HepG2 (cell line): ENCODE data around the gene TTBK1. TPM values are rescaled to one million over a fixed set of nuclear protein-coding genes. Genes with fewer than 3 reads are reported as not detected.

Experiments
- EP300 ChIP-seq, 3 experiments: sonication (generic) in 1 of 3; formaldehyde crosslinking in 1 of 3; IDR thresholded peaks; 2 replicates each; pipeline versions ENCODE4 v1.5.1 to v1.6.1; 2011 to 2020; ENCODE audit warnings: low read depth in 2 of 3, low read length in 2 of 3, borderline replicate concordance in 1 of 3, improper control_type of control experiment in 1 of 3, mild to moderate bottlenecking in 1 of 3, missing genetic modification reagents in 1 of 3, moderate library complexity in 1 of 3
- FOXM1 ChIP-seq: sonication (generic); formaldehyde crosslinking; IDR thresholded peaks from 2 replicates; pipeline ENCODE4 v1.5.0; 2020; ENCODE audit warnings: missing genetic modification reagents
- HNF4G ChIP-seq, 2 experiments: sonication (generic) in 1 of 2; formaldehyde crosslinking in 1 of 2; IDR thresholded peaks; 2 replicates each; pipeline versions ENCODE4 v1.4.0 to v1.6.1; 2011 to 2020; ENCODE audit warnings: borderline replicate concordance in 2 of 2, low read depth in 2 of 2, mild to moderate bottlenecking in 2 of 2, low read length in 1 of 2, missing genetic modification reagents in 1 of 2, moderate library complexity in 1 of 2
- JUNB ChIP-seq: sonication (generic); formaldehyde crosslinking; IDR thresholded peaks from 2 replicates; pipeline ENCODE4 v1.8.0; 2022; ENCODE audit warnings: missing genetic modification reagents, mild to moderate bottlenecking, borderline replicate concordance
- KLF13 ChIP-seq: sonication (generic); formaldehyde crosslinking; IDR thresholded peaks from 2 replicates; pipeline ENCODE4 v1.4.0; 2020; ENCODE audit warnings: mild to moderate bottlenecking, missing genetic modification reagents
- KMT2B ChIP-seq: IDR thresholded peaks from 2 replicates; pipeline ENCODE4 v1.6.1; 2016; ENCODE audit warnings: missing genetic modification reagents, missing compliant biosample characterization
- MTF1 ChIP-seq: sonication (generic); formaldehyde crosslinking; IDR thresholded peaks from 2 replicates; pipeline ENCODE4 v1.5.0; 2020; ENCODE audit warnings: missing genetic modification reagents
- MXI1 ChIP-seq: IDR thresholded peaks from 3 replicates; pipeline ENCODE4 v1.6.1; 2012; ENCODE audit warnings: low read depth, low read length, inconsistent platforms, borderline replicate concordance
- NFKB2 ChIP-seq: sonication (generic); formaldehyde crosslinking; IDR thresholded peaks from 2 replicates; pipeline ENCODE4 v1.4.0; 2020; ENCODE audit warnings: missing genetic modification reagents, borderline replicate concordance
- NR2F1 ChIP-seq, 2 experiments: fragments of 450-650 bp in 1 of 2; formaldehyde crosslinking in 1 of 2; IDR thresholded peaks; 2 replicates each; pipeline versions ENCODE4 v1.5.0 to v1.6.1; 2016 to 2020; ENCODE audit warnings: mild to moderate bottlenecking in 1 of 2, missing compliant biosample characterization in 1 of 2, missing genetic modification reagents in 1 of 2, moderate library complexity in 1 of 2
- PHF21A ChIP-seq: sonication (generic); formaldehyde crosslinking; IDR thresholded peaks from 2 replicates; pipeline ENCODE4 v1.5.0; 2020; ENCODE audit warnings: mild to moderate bottlenecking, missing genetic modification reagents
- RBM39 ChIP-seq: fragments of 200-400 bp; formaldehyde crosslinking; IDR thresholded peaks from one replicate; pipeline ENCODE4 v1.6.1; 2018; ENCODE audit warnings: antibody characterized with exemption, mild to moderate bottlenecking, low read depth, low read length; ENCODE audit not compliant: poor library complexity, severe bottlenecking
- ZNF136 ChIP-seq: sonication (generic); formaldehyde crosslinking; IDR thresholded peaks from 2 replicates; pipeline ENCODE4 v1.8.1; 2022; ENCODE audit warnings: low read depth, mild to moderate bottlenecking, moderate library complexity, missing genetic modification reagents
- ZNF337 ChIP-seq: sonication (generic); formaldehyde crosslinking; IDR thresholded peaks from 2 replicates; pipeline ENCODE4 v1.5.1; 2020; ENCODE audit warnings: missing genetic modification reagents, low read depth, mild to moderate bottlenecking, borderline replicate concordance
- ZNF574 ChIP-seq: sonication (generic); formaldehyde crosslinking; IDR thresholded peaks from 2 replicates; pipeline ENCODE4 v1.4.0; 2020; ENCODE audit warnings: missing genetic modification reagents
- ZNF720 ChIP-seq: sonication (generic); formaldehyde crosslinking; IDR thresholded peaks from 2 replicates; pipeline ENCODE4 v1.4.0; 2020; ENCODE audit warnings: missing genetic modification reagents
- ZNF766 ChIP-seq: sonication (generic); formaldehyde crosslinking; IDR thresholded peaks from 2 replicates; pipeline ENCODE4 v1.5.0; 2020; ENCODE audit warnings: missing genetic modification reagents, borderline replicate concordance
- polyA plus RNA-seq, 8 experiments: library from polyadenylated mRNA; depleted of rRNA in 3 of 8; stranded (reverse) in 7 of 8; unstranded in 1 of 8; fragments of >200 nt; fragmentation: Illumina TruSeq in 4 of 8; extraction: Trizol in 4 of 8; gene quantifications; 2 replicates each; pipeline versions ENCODE4 v1.2.1 to v1.2.3, GENCODE V29; 2011 to 2016; ENCODE audit warnings: low read depth in 4 of 8, missing spikeins in 1 of 8, mixed read lengths in 1 of 8; ENCODE audit not compliant: insufficient read depth in 1 of 8
- total RNA-seq, 5 experiments: library from RNA; depleted of rRNA; stranded (reverse); fragments of >200 nt; fragmentation: Illumina TruSeq; extraction: Trizol; gene quantifications; 2 replicates each; pipeline ENCODE4 v1.2.3, GENCODE V29; 2016; ENCODE audit warnings: low read depth in 1 of 5
- TF ChIP-seq, protein P1 (sequence below): sonication (generic); formaldehyde crosslinking; IDR thresholded peaks from 2 replicates; pipeline ENCODE4 v1.4.0; 2020; ENCODE audit warnings: missing genetic modification reagents, mild to moderate bottlenecking, borderline replicate concordance
- TF ChIP-seq, protein P2 (sequence below): sonication (generic); formaldehyde crosslinking; IDR thresholded peaks from 2 replicates; pipeline ENCODE4 v1.8.0; 2022; ENCODE audit warnings: mild to moderate bottlenecking, missing genetic modification reagents, borderline replicate concordance

The TTBK1 gene
- total and polyA plus RNA-seq, 2 of the 13 experiments (the other 11 are each of a cell fraction or from before 2014, with no cell fraction given): 0.24 to 0.33 TPM

GRCh38 chr6:43297644-43298564, 54.6 kb downstream of the TTBK1 start, which contains the start of gene SLC22A7 (continued):
- TF ChIP-seq, protein P1, sequence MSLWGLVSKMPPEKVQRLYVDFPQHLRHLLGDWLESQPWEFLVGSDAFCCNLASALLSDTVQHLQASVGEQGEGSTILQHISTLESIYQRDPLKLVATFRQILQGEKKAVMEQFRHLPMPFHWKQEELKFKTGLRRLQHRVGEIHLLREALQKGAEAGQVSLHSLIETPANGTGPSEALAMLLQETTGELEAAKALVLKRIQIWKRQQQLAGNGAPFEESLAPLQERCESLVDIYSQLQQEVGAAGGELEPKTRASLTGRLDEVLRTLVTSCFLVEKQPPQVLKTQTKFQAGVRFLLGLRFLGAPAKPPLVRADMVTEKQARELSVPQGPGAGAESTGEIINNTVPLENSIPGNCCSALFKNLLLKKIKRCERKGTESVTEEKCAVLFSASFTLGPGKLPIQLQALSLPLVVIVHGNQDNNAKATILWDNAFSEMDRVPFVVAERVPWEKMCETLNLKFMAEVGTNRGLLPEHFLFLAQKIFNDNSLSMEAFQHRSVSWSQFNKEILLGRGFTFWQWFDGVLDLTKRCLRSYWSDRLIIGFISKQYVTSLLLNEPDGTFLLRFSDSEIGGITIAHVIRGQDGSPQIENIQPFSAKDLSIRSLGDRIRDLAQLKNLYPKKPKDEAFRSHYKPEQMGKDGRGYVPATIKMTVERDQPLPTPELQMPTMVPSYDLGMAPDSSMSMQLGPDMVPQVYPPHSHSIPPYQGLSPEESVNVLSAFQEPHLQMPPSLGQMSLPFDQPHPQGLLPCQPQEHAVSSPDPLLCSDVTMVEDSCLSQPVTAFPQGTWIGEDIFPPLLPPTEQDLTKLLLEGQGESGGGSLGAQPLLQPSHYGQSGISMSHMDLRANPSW (CRISPR knock-in tag): peak; percentile 79; the same call in 1 of the 2 replicates
- peak; percentile 88 for TF ChIP-seq HNF4G (IDR thresholded peaks at IDR 0.05; ENCODE audit: borderline replicate concordance, low read depth, low read length)
- TF ChIP-seq HNF4G (CRISPR knock-in tag; IDR thresholded peaks at IDR 0.05; ENCODE audit: borderline replicate concordance, low read depth): peak; percentile 76
- 0 out of 3 replicates have a peak, but pooled peaks have one; percentile 4 for TF ChIP-seq MXI1
- TF ChIP-seq FOXM1 (CRISPR knock-in tag): 0 out of 2 replicates have a peak, but pooled peaks have one; percentile 50
- 0 out of 2 replicates have a peak, but pooled peaks have one; percentile 41 for TF ChIP-seq KMT2B (CRISPR knock-in tag)
- 0 out of 2 replicates have a peak, but pooled peaks have one; percentile 68 for TF ChIP-seq NFKB2 (CRISPR knock-in tag)
- TF ChIP-seq JUNB (CRISPR knock-in tag): no peak
- peak in 1 of 2 experiments; percentile 51; a peak in 1 of 4 replicates for TF ChIP-seq EP300 (IDR thresholded peaks at IDR 0.05; ENCODE audit: low read depth in 2 of 2, low read length in 2 of 2)
- TF ChIP-seq EP300 (CRISPR knock-in tag; IDR thresholded peaks at IDR 0.05; ENCODE audit: borderline replicate concordance): peak; percentile 59; the same call in 1 of the 2 replicates
- no peak for TF ChIP-seq KLF13
- TF ChIP-seq, protein P2, sequence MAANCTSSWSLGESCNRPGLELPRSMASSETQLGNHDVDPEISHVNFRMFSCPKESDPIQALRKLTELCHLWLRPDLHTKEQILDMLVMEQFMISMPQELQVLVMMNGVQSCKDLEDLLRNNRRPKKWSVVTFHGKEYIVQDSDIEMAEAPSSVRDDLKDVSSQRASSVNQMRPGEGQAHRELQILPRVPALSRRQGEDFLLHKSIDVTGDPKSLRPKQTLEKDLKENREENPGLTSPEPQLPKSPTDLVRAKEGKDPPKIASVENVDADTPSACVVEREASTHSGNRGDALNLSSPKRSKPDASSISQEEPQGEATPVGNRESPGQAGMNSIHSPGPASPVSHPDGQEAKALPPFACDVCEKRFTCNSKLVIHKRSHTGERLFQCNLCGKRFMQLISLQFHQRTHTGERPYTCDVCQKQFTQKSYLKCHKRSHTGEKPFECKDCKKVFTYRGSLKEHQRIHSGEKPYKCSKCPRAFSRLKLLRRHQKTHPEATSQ (CRISPR knock-in tag): no peak
- TF ChIP-seq NR2F1 (CRISPR knock-in tag; IDR thresholded peaks at IDR 0.05): peak; percentile 64 to 75; a peak in 3 of 4 replicates
- no peak for TF ChIP-seq MTF1 (CRISPR knock-in tag)
- no peak for TF ChIP-seq ZNF136 (CRISPR knock-in tag)
- TF ChIP-seq RBM39: no peak
- no peak for TF ChIP-seq ZNF337 (CRISPR knock-in tag)
- peak; percentile 53; the same call in 1 of the 2 replicates for TF ChIP-seq ZNF574 (CRISPR knock-in tag)
- peak; percentile 70 for TF ChIP-seq PHF21A
- no peak for TF ChIP-seq ZNF720 (CRISPR knock-in tag)
- TF ChIP-seq ZNF766 (CRISPR knock-in tag): peak; percentile 66; the same call in 1 of the 2 replicates
